AG04449 (cell line): Measurements from ENCODE around the gene TMEM11.
A peak's percentile ranks its signal among the peaks of the same experiment; 100 is the strongest.

Experiments used
- CTCF ChIA-PET: fragments of 350-600 bp; formaldehyde crosslinking; extraction: SDS; loops from one replicate; lab custom pipeline; 2021; ENCODE audit warnings: antibody characterized with exemption; lab: Yijun Ruan, JAX
- POLR2A ChIA-PET: fragments of 400-600, 350-600 bp; formaldehyde crosslinking; extraction: SDS; loops from one replicate; lab custom pipeline; 2020; ENCODE audit warnings: antibody characterized with exemption, inconsistent platforms; lab: Yijun Ruan, JAX
- DNase-seq: peaks from one replicate; pipeline ENCODE4 v3.0.0-alpha.2; 2010; ENCODE audit warnings: low read depth, low spot score
- H3K4me3 ChIP-seq: 2 replicates; pipeline ENCODE4 v1.5.1; 2011; ENCODE audit warnings: low read depth, mild to moderate bottlenecking, control low read depth, low read length
- TF ChIP-seq, protein P1 (sequence below): IDR thresholded peaks from one replicate; pipeline ENCODE4 v1.5.1; 2011; ENCODE audit warnings: mild to moderate bottlenecking, moderate library complexity, low read length, control low read depth, inconsistent platforms; ENCODE audit not compliant: insufficient read depth; ENCODE audit errors: missing control alignments

TMEM11 gene

DNA sequence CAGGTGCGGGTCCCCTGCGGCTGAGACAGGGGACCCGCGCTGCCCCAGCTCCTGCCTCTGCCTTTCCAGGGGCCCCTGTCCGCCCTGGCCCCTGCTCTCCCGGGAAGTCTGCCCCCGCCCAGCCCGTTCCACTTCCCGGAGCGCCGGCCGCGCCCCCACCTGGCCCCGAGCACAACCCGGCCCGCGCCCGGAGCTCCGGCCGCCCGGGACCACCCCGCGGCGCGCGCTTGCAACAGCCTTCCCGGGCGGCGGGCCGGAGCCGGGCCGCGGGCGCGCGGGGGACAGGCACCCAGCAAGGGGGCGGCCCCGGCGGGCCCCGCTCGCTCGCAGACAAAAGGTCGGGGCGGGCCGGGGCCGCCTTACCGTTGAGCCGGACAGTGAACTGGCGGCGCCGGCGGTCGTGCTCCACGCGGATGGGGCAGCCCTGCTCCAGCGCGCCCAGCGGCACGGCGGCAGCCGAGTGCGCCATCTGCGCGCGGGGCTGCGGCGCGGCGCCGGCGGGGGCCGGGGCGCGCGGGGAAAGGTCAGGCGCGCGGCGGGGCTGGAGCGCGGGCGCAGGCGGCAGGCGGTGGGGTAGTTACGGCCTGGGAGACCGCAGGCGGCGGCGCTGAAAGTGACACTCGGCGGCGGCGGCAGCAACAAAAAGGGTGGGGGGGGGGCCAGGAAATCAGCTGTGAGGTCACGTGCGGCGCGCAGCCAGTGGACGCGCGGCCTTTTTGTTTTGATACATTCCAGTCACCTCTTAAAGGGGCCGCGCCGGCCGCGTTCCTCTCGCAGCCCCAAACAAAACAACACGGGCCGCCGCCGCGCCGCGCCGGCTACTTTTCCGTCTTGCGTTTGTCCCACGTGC, 39.1 kb upstream of the TMEM11 start, which contains the start of gene NATD1:
Gene NATD1, minus strand, starts transcription at position 615 of the 850 bp plus-strand sequence. Its CDS starts 146 bp downstream, at position 469.
- TF ChIP-seq, protein P1, sequence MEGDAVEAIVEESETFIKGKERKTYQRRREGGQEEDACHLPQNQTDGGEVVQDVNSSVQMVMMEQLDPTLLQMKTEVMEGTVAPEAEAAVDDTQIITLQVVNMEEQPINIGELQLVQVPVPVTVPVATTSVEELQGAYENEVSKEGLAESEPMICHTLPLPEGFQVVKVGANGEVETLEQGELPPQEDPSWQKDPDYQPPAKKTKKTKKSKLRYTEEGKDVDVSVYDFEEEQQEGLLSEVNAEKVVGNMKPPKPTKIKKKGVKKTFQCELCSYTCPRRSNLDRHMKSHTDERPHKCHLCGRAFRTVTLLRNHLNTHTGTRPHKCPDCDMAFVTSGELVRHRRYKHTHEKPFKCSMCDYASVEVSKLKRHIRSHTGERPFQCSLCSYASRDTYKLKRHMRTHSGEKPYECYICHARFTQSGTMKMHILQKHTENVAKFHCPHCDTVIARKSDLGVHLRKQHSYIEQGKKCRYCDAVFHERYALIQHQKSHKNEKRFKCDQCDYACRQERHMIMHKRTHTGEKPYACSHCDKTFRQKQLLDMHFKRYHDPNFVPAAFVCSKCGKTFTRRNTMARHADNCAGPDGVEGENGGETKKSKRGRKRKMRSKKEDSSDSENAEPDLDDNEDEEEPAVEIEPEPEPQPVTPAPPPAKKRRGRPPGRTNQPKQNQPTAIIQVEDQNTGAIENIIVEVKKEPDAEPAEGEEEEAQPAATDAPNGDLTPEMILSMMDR, result no peak
- no peak for DNase-seq
- ChIA-PET CTCF (interaction anchor here (2.3 to 4.1 kb wide), 2 partner anchors 27 to 124 kb away, joined by 10 to 26 read pairs; no protein-coding TSS in a partner anchor), POLR2A (interaction anchor here (0.7 to 0.8 kb wide), 2 partner anchors 33 to 210 kb away, joined by 3 read pairs; no protein-coding TSS in a partner anchor)
- peak within 1 kb of the TSS; percentile 59 for H3K4me3 ChIP-seq

DNA sequence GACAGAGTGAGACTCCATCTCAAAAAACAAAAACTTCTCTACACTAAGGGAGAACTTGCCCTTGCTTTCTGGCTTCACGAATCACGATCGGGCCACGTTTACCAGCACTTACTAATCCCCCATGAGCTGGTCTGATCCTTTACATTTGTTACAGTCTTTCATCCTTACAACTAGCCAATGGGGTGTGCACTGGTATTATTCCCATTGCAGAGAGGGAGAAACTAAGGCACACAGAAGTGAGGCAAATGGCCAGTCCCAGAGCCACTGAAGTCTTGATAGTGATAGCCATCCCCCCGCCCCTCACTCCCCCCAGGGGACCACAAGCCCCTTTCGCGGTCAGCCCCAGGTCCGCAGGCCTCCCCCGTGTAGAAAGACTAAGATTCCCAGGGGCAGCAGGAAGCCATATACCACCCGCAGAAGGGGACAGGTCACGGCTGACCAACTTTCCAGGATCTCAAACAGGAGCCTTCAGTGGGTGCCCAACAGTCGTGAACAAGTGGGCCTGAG, 38.4 kb upstream of the TMEM11 start:
- ChIA-PET POLR2A (no interaction called here), CTCF (interaction anchor here (2.3 to 4.1 kb wide), 2 partner anchors 27 to 123 kb away, joined by 10 to 26 read pairs; no protein-coding TSS in a partner anchor)
- H3K4me3 ChIP-seq, result peak overlapping the region; percentile 59
- TF ChIP-seq, protein P1, result no peak
- no peak for DNase-seq

DNA sequence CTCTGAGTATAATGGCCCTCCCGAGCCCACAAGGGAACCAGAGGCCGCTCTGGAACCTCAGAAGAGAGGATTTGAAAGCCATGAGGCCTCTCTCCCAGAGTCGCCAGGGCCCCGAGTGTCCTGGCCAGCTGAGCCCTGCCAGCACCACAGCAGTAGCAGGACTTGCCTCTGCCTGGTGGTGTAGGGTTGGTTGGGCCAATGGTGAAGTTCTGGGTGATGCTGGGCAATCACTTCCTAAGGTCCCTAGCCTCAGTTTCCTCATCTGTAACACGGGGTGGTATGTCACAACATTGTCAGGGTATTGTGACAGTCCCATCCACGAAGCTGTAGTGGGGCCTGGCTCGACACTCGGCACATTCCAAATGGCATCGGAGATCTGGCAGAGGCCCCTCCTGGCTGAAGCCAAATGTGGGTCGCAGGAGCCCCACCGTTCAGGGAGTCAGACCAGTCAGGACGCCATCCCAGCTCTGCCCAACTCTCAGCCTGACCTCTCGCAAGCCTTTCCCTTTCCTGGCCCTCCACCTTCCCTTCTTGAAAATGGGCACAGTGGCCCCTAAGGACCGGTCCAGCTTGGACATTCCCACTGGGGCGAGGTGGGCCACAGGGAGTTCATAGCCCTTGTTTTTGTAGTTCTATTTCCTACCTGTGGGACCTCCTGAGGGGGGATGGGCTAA, 37.5 kb upstream of the TMEM11 start:
- TF ChIP-seq, protein P1, result no peak
- H3K4me3 ChIP-seq, result no peak overlapping the region
- POLR2A ChIA-PET, result interaction anchor here (1.1 to 1.3 kb wide), 2 partner anchors 31 to 35 kb away, joined by 3 read pairs; no protein-coding TSS in a partner anchor
- DNase-seq, result no peak
- CTCF ChIA-PET, result interaction anchor here (2.3 to 4.1 kb wide), 3 partner anchors 12 to 123 kb away, joined by 10 to 30 read pairs (median 26); no protein-coding TSS in a partner anchor

DNA sequence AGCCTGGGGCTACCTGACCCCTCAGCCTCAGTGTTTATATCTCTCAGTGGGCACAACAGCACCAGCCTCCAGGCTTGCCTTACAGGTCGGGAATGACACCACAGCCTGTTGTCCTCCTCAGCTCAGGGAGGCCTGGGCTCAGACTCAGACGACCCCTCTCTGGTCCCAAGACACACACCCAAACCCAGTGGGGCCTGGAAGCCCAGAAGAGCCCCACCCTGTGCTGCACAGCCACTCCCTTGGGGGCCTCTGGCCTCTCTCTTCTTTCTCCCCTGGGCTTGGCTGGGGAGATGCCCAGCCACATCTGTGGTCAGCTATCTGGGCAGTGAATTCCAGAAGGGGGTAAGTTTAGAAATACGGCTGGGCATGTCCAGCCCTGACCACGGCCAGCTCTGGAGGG, 36.9 kb upstream of the TMEM11 start:
- no peak for DNase-seq
- TF ChIP-seq, protein P1, result no peak
- ChIA-PET CTCF (interaction anchor here (2.3 to 3.5 kb wide), 3 partner anchors 12 to 122 kb away, joined by 10 to 30 read pairs (median 23); no protein-coding TSS in a partner anchor), POLR2A (interaction anchor here (1.1 to 1.3 kb wide), 2 partner anchors 31 to 36 kb away, joined by 3 read pairs; no protein-coding TSS in a partner anchor)
- no peak overlapping the region for H3K4me3 ChIP-seq

DNA sequence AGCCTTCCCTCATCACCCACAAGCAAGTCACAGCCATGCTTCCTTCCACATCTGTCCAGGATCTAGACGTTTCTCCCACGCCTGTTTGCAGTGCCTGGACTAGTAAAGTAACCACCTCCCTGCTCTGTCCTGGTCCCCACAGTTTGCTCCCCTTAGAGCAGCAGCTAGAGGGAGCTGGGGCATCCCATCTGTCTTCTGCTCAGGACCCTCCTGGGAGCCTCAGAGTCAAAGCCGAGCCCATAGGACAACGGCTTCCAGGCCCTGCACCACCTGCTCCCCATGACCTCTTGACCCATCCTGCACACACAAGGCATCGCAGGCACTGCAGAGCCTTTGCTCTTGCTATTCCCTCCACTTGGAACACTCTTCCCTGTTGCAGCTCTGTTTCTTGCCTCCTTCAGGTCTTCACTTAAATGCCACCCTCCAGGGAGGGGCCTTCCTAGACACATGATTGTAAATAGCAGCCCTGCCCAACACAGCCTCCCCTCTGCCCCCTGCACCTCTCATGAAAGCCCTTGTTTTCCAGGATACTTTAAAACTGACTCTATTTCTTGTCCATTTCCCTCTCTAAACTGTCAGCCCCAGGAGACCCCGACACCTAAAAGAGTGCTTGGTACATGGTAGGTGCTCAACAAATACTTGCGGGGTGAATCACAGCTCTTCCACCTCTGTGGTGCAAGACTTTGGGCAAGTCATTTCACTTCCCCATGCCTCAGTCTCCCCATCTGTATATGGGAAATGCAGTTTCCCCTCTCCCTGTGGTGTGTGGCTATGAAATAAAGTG, 36.2 kb upstream of the TMEM11 start:
- POLR2A ChIA-PET, result interaction anchor here (1.3 kb wide), 1 partner anchor 37 kb away, joined by 3 read pairs; no protein-coding TSS in a partner anchor
- no peak for DNase-seq
- H3K4me3 ChIP-seq, result no peak overlapping the region
- CTCF ChIA-PET, result interaction anchor here (1.0 to 3.5 kb wide), 8 partner anchors 11 to 261 kb away, joined by 3 to 30 read pairs (median 4); no protein-coding TSS in a partner anchor
- TF ChIP-seq, protein P1, result no peak
